NCI-H748 treated with DMSO at 0.1 percent for 48 hours (cell line): ENCODE measurements around the gene BPIFA1.

Experiments
- DNase-seq: peaks from one replicate; lab custom pipeline; 2025; lab: John Stamatoyannopoulos, UW

BPIFA1 gene

DNA sequence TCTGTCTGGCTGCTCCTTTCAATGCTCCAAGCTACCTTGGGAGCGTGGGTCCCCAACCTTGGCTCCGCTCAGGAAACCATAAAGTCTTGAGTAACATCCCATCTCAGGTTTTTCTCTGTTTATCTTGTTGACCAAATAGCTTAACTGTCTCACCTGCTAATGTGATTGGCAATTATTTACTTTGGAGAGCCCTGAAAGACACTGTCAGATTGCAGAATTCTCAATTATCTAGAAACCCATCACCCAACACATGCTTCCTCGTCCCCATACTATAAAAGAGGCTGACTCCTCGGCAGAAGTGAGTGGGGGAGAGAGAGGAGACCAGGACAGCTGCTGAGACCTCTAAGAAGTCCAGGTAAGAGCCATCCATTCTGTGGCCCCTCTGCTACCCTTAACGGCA lies at the start of gene BPIFA1:
TSS of gene BPIFA1 (plus strand) at position 301 of the 400 bp plus-strand sequence. CDS start 1,716 bp downstream, outside the sequence.
- no peak for DNase-seq

GRCh38 chr20:33187491-33187890 lies 48.3 kb upstream of the BPIFA1 start:
- DNase-seq = no peak

DNA sequence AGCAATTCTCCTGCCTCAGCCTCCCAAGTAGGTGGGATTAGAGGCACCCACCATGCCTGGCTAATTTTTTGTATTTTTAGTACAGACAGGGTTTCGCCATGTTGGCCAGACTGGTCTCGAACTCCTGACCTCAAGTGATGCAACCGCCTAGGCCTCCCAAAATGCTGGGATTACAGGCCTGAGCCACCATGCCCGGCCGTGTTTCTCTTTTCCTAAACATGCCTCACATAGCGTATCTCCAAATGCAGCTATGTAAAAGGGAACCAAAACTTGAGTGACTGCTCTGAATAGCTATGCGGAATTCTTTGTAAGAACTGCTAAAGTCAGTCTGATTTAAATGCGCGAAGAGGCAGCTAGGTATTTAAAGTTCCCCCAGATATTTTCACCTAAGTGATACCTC lies 47.4 kb upstream of the BPIFA1 start:
- DNase-seq = no peak

- DNase-seq = peak; percentile 5
Observed at GRCh38 chr20:33191484-33191883, 44.3 kb upstream of the BPIFA1 start.

DNA sequence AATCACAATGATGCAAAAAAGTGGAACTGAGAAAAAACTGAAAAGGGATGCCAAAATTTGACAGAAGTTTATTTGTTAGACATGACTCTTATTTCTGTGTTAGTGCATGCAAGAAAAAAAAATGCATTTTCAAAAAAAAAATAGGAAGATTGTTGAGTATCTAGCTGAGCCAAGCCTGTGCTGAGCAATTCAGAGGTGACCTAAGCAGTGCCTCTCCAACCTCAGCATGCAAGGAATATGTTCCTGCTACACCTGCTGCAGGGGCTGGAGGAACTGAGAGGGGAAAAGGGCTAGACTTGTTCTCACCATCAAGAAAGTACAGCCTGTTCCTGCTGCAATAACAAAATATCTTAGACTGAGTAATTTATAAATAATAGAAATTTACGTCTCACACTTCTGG lies 43.8 kb upstream of the BPIFA1 start:
- DNase-seq = no peak

DNA sequence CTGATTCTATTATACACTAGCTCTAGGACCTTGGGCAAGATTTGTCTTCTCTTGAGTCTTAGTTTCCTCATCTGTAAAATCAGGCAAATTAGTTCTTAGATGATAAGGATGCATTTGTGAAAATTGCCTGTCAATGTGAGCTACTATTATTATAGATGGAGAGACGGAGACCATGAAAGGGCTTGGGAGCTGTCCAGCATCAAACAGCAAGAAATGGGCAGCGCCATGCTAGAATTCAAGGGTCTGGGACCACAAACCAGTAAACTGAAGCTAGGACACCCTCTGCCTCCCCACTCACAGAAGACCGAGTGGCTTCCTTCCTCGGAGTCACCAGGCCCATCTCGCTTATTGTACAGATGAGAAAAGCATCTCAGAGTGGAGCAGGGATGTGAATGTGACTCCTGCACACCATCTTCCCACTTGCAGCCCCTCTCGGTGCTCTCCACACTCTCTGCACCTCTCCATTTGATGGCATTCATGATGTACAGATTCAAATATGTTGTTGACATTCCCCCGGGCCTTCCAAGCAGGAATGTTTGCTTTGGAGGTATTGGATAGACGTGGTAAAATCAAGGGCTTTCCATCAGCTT lies 42.8 kb upstream of the BPIFA1 start:
- no peak for DNase-seq

DNA sequence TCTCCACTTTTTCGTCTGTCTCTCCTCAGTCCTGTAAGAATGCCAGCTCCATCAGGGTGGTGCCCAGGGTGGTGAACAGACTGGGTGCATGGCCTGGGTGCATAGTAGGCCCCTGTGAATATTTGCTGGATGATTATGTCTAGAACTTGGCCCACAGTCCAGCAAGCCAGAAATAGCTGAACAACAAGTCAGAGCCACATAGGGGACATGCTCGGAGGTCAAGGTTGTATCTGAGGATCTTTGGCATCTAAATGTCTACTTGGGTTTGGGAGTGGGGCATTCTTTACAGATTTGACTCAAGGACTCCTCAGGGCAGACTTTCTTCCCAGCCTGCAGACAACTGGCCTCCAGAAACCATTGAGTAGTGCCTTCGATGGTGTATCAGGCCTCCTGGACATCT lies 36.8 kb upstream of the BPIFA1 start:
- DNase-seq = no peak

- DNase-seq = no peak
Observed at GRCh38 chr20:33202451-33202850, 33.3 kb upstream of the BPIFA1 start.

GRCh38 chr20:33203444-33203843 lies 32.4 kb upstream of the BPIFA1 start:
- no peak for DNase-seq

GRCh38 chr20:33209789-33210188 lies 26.0 kb upstream of the BPIFA1 start:
- DNase-seq = no peak

DNA sequence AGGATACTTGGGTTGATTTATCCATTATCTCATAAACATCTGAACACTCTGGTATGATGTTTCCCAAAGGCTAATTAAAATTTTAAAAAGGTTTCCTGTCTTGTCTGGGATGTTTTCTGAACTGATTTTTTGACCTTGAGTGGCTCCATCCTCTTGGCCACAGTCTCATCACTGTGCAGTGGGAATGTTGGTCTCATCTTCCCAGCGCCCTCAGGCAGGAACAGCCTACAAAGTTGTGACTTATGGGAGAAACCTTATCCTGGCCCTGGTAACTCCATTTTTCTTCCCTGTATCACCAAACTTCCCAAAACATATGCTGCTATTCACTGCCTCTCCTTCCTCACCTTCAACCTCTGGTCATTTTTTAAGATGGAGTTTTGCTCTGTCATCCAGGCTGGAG lies 25.4 kb upstream of the BPIFA1 start:
- DNase-seq = no peak

- peak; percentile 45 for DNase-seq
Observed at GRCh38 chr20:33211817-33212424, 23.9 kb upstream of the BPIFA1 start.

- no peak for DNase-seq
Observed at GRCh38 chr20:33217052-33217451, 18.7 kb upstream of the BPIFA1 start, which contains the start of gene BPIFA3. BPIFA3 (plus strand) TSS chr20:33217352; CDS start chr20:33217537, 185 bp downstream.

GRCh38 chr20:33224399-33224798 lies 11.4 kb upstream of the BPIFA1 start:
- no peak for DNase-seq

- DNase-seq = no peak
Observed at GRCh38 chr20:33229843-33230242, 6.0 kb upstream of the BPIFA1 start.

DNA sequence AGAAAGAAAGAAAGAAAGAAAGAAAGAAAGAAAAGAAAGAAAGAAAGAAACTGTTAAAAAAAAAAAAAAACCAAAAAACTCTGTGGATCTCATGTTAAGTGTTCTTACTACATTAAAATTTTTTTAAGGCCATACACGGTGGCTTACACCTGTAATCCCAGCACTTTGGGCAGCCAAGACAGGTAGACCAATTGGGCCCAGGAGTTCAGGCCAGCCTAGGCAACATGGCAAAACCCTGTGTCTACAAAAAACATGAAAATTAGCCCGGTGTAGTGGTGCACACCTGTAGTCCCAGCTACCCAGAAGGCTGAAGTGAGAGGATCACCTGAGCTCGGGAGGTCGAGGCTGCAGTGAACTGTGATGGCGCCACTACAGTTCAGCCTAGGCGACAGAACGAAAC lies 4.6 kb upstream of the BPIFA1 start:
- no peak for DNase-seq

GRCh38 chr20:33232486-33233072 lies 3.2 kb upstream of the BPIFA1 start:
- no peak for DNase-seq

DNA sequence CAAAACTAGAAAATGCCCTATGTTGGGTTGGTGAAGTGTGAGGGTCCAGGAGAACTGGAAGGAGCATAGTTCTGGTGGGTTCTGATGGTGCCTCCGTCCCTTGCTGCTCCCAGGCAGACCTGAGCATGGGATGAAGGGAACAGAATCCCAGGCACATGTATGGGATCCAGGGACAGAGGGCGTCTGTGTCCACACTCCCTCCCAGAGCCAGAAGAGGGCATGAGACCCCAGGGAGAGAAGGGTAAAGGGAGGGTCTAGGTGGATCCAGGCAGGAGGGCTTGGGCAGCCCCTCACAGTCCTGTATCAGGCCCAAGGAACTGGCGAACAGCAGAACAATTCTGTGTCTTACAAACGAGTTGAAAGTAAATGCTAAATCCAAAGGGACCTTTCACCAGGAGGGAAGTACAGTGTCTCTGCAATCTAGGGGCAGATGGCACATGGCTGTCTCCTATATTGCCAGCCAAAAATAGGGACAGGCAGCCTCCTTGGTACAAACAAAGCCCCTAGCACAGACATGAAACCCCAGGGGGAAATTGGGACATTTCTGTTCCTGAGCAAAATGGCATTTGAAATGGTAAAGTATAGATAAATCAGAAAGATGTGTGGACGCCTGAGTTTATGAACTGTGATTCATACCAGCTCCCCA lies 2.5 kb upstream of the BPIFA1 start:
- DNase-seq = no peak

DNA sequence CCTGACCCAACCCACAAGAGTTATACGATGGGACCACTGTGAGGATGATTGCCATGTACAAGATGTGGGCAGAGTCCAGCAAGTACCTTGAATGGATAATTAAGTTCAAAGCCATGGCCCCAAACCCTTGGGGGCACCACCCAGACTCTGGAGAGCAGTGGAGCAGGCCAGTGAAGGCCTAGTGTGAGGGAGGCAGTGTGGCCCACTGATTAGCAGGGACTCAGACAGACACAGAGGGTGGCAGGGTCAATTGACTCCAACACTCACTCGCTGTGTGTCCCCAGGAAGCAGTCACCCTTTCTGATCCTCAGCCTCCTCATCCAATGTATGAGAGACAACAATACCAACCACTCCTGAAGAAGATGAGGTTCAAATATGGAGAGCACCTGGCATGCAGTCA lies 1.7 kb upstream of the BPIFA1 start:
- no peak for DNase-seq

DNA sequence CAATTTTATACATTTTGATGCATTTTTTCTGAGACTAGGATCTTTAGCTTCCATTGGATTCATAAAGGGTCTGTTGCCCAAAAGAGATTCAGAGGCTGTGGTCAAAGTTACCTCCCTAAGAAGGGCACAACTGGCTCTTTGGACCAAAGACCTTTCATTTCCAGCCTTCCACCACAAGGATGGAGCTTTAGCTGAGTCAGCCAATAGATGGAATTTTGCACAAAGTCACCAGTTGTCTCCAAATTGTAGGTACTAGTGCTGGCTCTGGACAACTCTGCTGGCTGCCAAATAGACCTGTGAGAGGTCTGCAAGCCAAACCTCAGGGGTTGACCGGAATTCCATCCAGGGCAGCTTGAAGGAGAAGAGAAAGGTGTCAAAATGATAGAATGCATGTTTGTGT lies 555 bp downstream of the BPIFA1 start:
- no peak for DNase-seq

- no peak for DNase-seq
Observed at GRCh38 chr20:33237989-33238388, 2.2 kb downstream of the BPIFA1 start.

DNA sequence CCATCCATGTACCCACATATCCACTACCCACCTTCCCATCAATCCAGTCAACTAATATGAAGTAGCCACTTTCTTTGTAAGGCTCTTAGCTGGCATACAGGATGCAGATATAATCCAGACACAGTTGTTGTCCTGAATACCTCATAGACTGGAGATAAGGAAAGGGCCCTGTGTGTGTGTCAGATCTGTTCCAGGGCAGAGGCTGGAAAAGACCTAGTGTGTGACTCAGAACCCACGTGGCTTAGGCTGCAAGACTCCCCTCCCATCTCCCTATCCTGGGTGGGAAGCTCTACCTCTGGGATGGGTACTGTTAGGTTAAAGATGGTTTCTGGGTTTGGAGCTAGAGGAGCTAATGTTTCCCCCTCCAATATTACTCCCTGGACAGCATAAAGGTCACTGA lies 3.6 kb downstream of the BPIFA1 start:
- no peak for DNase-seq
